Testis (tissue), 3 donors: ENCODE data around the gene CHODL. TPM values are rescaled to one million over a fixed set of nuclear protein-coding genes. Genes with fewer than 3 reads are reported as not detected.

Source experiments
- DNase-seq: peaks from one replicate; pipeline ENCODE4 v3.0.0-alpha.2; 2019
- H3K27ac ChIP-seq, 2 donors: fragments of 200-600 bp; sonication (generic); one replicate each; pipeline ENCODE4 v1.5.1; 2019
- H3K27me3 ChIP-seq: fragments of 200-600 bp; sonication (generic); one replicate; pipeline ENCODE4 v1.5.1; 2019
- H3K36me3 ChIP-seq: fragments of 200-600 bp; sonication (generic); one replicate; pipeline ENCODE4 v1.5.1; 2017; ENCODE audit warnings: low read depth; ENCODE audit errors: missing control alignments
- H3K4me1 ChIP-seq: fragments of 200-600 bp; sonication (generic); one replicate; pipeline ENCODE4 v1.5.1; 2019
- H3K4me3 ChIP-seq, 2 donors: fragments of 200-600 bp; sonication (generic); one replicate each; pipeline ENCODE4 v1.5.1; 2017 to 2019
- H3K9me3 ChIP-seq: fragments of 200-600 bp; sonication (generic); one replicate; pipeline ENCODE4 v1.5.1; 2017
- POLR2A ChIP-seq: fragments of 450-650 bp; IDR thresholded peaks from one replicate; pipeline ENCODE4 v1.6.1; 2017; ENCODE audit warnings: antibody characterized with exemption, mild to moderate bottlenecking, moderate library complexity
- WGBS, 2 donors: methylation state at CpG; one replicate each; pipeline ENCODE4 v1.1.5; 2018; 5-methylcytosine and 5-hydroxymethylcytosine counted together
- intact Hi-C: fragments of 100-400 bp; cut with DNase I; formaldehyde crosslinking; loops from one replicate; pipeline ENCODE4 v1.15.1; 2023; ENCODE audit warnings: low total_unique reads
- polyA plus RNA-seq: library from polyadenylated mRNA; stranded (reverse); fragments of 350-450 nt; fragmentation: Illumina TruSeq; extraction: RNeasy Lipid Tissue Mini Kit (QIAGEN cat#74804); gene quantifications from one replicate; pipeline ENCODE4 v1.2.3, GENCODE V29; 2014; ENCODE audit warnings: low read depth, low replicate concordance; ENCODE audit not compliant: insufficient read depth
- total RNA-seq, 2 donors: library from RNA; depleted of rRNA; stranded (reverse); fragments of >200 nt; gene quantifications; one replicate each; pipeline ENCODE4 v1.2.3, GENCODE V29; 2016
- TF ChIP-seq, protein P1 (sequence below), 3 experiments: fragments of 450-650 bp in 2 of 3; fragments of 200-600 bp in 1 of 3; sonication (generic) in 1 of 3; IDR thresholded peaks; one replicate each; pipeline ENCODE4 v1.5.1; 2016 to 2019; ENCODE audit warnings: antibody characterized with exemption in 3 of 3, mild to moderate bottlenecking in 2 of 3, moderate library complexity in 1 of 3

CHODL gene
- total and polyA plus RNA-seq, 3 donors from 2014 or later: 70.5 to 145 (median 123) TPM

- DNase-seq: no peak
- intact Hi-C loops: no loop called here
- Histone ChIP-seq H3K36me3 (no peaks in the 10 kb centered on the region), H3K27me3 (no peaks in the 10 kb centered on the region), H3K4me1 (no peaks in the 10 kb centered on the region), H3K4me3 (no peak overlapping the region), H3K27ac (no peak overlapping the region), H3K9me3 (no peaks in the 10 kb centered on the region)
- TF ChIP-seq POLR2A: no peak
- TF ChIP-seq, protein P1, sequence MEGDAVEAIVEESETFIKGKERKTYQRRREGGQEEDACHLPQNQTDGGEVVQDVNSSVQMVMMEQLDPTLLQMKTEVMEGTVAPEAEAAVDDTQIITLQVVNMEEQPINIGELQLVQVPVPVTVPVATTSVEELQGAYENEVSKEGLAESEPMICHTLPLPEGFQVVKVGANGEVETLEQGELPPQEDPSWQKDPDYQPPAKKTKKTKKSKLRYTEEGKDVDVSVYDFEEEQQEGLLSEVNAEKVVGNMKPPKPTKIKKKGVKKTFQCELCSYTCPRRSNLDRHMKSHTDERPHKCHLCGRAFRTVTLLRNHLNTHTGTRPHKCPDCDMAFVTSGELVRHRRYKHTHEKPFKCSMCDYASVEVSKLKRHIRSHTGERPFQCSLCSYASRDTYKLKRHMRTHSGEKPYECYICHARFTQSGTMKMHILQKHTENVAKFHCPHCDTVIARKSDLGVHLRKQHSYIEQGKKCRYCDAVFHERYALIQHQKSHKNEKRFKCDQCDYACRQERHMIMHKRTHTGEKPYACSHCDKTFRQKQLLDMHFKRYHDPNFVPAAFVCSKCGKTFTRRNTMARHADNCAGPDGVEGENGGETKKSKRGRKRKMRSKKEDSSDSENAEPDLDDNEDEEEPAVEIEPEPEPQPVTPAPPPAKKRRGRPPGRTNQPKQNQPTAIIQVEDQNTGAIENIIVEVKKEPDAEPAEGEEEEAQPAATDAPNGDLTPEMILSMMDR (IDR thresholded peaks at IDR 0.05): no peak
- 48 to 76% methylated on average over 2 of the region's 2 CpGs for WGBS, 2 donors
These were observed 9.2 kb downstream of the CHODL start for GRCh38 chr21:18253799-18254198.

DNA sequence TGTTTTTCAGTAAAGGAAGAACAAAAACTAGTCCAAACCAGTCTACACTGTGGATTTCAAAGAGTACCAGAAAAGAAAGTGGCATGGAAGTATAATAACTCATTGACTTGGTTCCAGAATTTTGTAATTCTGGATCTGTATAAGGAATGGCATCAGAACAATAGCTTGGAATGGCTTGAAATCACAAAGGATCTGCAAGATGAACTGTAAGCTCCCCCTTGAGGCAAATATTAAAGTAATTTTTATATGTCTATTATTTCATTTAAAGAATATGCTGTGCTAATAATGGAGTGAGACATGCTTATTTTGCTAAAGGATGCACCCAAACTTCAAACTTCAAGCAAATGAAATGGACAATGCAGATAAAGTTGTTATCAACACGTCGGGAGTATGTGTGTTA, 21.3 kb downstream of the CHODL start:
- intact Hi-C loops: no loop called here
- TF ChIP-seq, protein P1 (IDR thresholded peaks at IDR 0.05): no peak
- TF ChIP-seq POLR2A: no peak
- H3K27ac ChIP-seq: no peak overlapping the region
- WGBS, 2 donors: 71 to 73% methylated on average over 2 of the region's 2 CpGs
- H3K27me3 ChIP-seq: no peaks in the 10 kb centered on the region
- no peak overlapping the region for H3K4me3 ChIP-seq
- H3K36me3 ChIP-seq: no peaks in the 10 kb centered on the region
- no peak for DNase-seq
- H3K9me3 ChIP-seq: no peaks in the 10 kb centered on the region
- H3K4me1 ChIP-seq: no peaks in the 10 kb centered on the region

GRCh38 chr21:18267496-18267895, 22.9 kb downstream of the CHODL start:
- Histone ChIP-seq H3K27ac (no peak overlapping the region), H3K27me3 (no peaks in the 10 kb centered on the region), H3K36me3 (no peaks in the 10 kb centered on the region), H3K9me3 (no peaks in the 10 kb centered on the region), H3K4me3 (no peak overlapping the region), H3K4me1 (no peaks in the 10 kb centered on the region)
- intact Hi-C loops: no loop called here
- WGBS, 2 donors: 94 to 96% methylated on average over 1 of the region's 1 CpG
- TF ChIP-seq, protein P1 (IDR thresholded peaks at IDR 0.05): no peak
- TF ChIP-seq POLR2A: no peak
- no peak for DNase-seq

- Histone ChIP-seq H3K4me1 (no peaks in the 10 kb centered on the region), H3K4me3 (no peak overlapping the region), H3K9me3 (no peaks in the 10 kb centered on the region), H3K27me3 (no peaks in the 10 kb centered on the region), H3K36me3 (no peaks in the 10 kb centered on the region), H3K27ac (no peak overlapping the region)
- intact Hi-C loops: no loop called here
- DNase-seq: no peak
- WGBS, 2 donors: 94 to 100% methylated on average over 1 of the region's 1 CpG
- no peak for TF ChIP-seq POLR2A
- TF ChIP-seq, protein P1 (IDR thresholded peaks at IDR 0.05): no peak
These were observed 24.3 kb downstream of the CHODL start for GRCh38 chr21:18268906-18269305.

- 74 to 82% methylated on average over 7 of the region's 7 CpGs for WGBS, 2 donors
- DNase-seq: no peak
- Histone ChIP-seq H3K36me3 (no peaks in the 10 kb centered on the region), H3K4me3 (no peak overlapping the region), H3K27me3 (no peaks in the 10 kb centered on the region), H3K4me1 (no peaks in the 10 kb centered on the region), H3K27ac (no peak overlapping the region), H3K9me3 (no peaks in the 10 kb centered on the region)
- intact Hi-C loops: no loop called here
- no peak for TF ChIP-seq POLR2A
- TF ChIP-seq, protein P1 (IDR thresholded peaks at IDR 0.05): no peak
These were observed 25.2 kb downstream of the CHODL start for GRCh38 chr21:18269856-18270255.
